K562 (cell line): ENCODE measurements around the gene NACA2.
"Not testable (repeated sequence)": the region's sequence is repeated elsewhere in the genome, so short reads cannot be mapped to it uniquely, and the experiment has no call there.

Experiments used
- CCNT2 ChIP-seq: IDR thresholded peaks from 2 replicates; pipeline ENCODE4 v1.6.1; 2011; ENCODE audit warnings: borderline replicate concordance, low read depth, mild to moderate bottlenecking, moderate library complexity, mixed read lengths, low read length; ENCODE audit not compliant: insufficient read length; ENCODE audit errors: extremely low read depth
- CHD2 ChIP-seq: IDR thresholded peaks from 2 replicates; pipeline ENCODE4 v1.6.1; 2011; ENCODE audit warnings: low read depth, low read length
- NR2C2 ChIP-seq, 2 experiments: fragments of 200-800 bp in 1 of 2; sonication (Bioruptor generic) in 1 of 2; sonication (generic) in 1 of 2; formaldehyde crosslinking in 1 of 2; IDR thresholded peaks; 2 replicates each; pipeline versions ENCODE4 v1.6.1 to v1.8.0; 2016 to 2022; ENCODE audit warnings: mild to moderate bottlenecking in 1 of 2, missing compliant biosample characterization in 1 of 2, missing genetic modification characterization in 1 of 2, missing genetic modification reagents in 1 of 2

GRCh38 chr17:61565850-61566249 lies 25.2 kb downstream of the NACA2 start:
- not testable (repeated sequence) for TF ChIP-seq CCNT2; NR2C2 (CRISPR knock-in tag; IDR thresholded peaks at IDR 0.05); NR2C2 (tag; IDR thresholded peaks at IDR 0.05); CHD2
